GM18498 (cell line): Measurements from ENCODE around the gene OR2T2.
A peak's percentile ranks its signal among the peaks of the same experiment; 100 is the strongest.
"Not testable (repeated sequence)": the region's sequence is repeated elsewhere in the genome, so short reads cannot be mapped to it uniquely, and the experiment has no call there.

Experiments
- ATAC-seq: cut with Tn5 transposase; IDR thresholded peaks from one replicate; pipeline ENCODE4 v1.9.1; 2021; ENCODE audit warnings: mild to moderate bottlenecking, moderate library complexity; ENCODE audit not compliant: unreplicated experiment

The OR2T2 gene

DNA sequence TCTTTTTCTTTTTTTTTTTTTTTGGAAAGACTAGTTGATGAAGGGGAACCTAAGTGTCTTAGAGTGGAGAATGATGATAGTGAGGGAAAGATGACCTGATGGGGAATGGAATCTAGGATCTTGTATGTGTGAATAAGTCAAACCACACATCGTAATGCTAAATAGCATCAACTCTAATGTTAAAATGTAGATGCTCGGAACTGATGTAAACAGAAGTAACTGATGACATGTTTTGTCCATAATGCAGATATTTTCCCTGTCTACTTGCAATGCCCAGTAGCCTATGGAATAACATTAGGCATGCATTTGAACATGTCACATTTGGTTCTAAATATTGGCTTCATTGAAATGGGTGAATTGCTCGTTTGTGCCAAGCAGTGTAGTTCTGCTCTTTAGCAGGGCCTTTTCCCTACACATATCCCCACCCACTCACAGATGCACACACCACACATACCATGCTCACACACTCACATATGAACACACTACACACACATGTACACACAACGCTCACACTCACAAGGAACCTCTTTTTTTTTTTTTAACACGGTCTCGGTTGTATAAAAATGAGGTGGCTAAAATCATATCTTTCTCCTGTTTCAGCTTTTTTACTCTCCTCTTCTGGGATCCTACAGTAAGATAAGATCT lies 4.5 kb downstream of the OR2T2 start:
- ATAC-seq = not testable (repeated sequence)

DNA sequence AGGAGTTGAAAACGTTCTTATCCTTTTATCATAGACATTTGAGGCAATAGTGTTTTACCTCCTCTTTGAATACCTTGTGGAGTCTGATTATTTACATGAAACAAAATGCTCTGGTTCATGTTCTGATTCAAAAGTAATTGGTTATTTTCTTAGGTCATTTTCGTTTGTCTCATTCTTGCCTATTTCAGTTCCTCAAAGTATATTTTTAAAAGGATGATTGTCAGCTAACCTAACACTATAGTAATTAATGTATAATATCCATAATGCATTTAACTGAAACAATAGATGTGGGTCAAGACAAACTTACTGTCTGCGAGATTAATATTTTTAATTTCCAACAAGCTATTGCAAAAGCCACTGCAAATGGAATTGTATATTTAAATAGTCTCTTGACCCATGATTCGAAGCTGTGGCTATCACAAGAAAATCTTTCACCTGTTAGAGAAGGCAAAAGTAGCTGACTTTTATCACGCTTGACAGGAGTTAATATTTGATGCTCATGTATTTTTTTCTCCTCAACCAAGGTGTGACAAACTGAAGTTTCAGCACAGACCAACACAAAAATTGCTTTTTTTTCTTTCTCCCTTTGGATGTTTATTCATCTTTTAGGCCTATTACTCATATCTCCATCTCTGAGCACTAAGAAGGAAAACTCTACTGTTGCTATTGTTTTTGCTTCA lies 5.2 kb downstream of the OR2T2 start:
- ATAC-seq = peak; percentile 61

DNA sequence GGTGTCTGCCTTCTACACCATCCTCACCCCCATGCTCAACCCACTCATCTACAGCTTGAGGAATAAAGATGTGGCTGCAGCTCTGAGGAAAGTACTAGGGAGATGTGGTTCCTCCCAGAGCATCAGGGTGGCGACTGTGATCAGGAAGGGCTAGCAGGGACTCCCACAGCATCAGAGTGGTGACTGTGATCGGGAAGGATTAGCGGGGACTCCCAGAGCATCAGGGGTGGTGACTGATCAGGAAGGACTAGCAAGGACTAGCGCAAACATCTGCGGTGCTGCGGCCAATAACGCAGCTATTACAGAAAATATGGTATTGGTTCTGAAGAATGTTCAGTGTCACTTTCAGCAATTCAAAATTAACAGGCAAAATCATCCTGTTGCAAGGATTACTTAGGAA lies 8.2 kb downstream of the OR2T2 start:
- not testable (repeated sequence) for ATAC-seq

DNA sequence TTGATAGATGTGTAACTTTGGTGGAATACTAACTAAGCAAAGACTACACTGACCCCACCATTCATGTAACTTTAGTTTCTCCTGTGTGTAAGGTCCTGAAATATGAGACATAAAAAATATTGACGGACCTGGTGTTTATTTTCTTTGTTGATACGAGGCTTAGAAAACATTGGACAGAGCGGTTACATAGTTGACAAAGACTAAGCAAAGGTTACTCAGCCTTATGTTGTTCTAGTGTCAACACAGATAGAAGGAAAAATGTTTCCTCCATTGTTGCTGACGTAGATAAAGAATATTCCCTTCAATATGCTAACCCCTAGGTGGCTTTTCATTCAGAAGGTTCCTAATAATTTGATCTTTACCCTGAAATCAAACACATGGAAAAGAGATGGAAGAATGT lies 9.6 kb downstream of the OR2T2 start:
- not testable (repeated sequence) for ATAC-seq

DNA sequence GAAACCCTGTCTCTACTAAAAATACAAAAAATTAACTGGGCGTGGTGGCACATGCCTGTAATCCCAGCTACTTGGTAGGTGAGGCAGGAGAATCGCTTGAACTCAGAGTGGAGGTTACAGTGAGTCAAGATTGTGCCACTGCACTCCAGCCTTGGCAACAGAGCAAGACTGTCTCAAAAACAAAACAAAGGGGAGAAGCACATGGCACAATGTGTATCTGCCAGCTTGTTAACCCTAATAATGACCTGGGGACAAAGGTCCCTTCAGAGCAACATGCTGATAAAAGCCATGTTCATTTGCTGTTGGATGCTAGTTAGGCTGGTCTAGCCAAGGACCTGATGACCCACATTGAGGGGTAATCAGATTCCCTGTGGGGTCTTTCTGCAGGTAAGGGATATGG lies 11.2 kb downstream of the OR2T2 start:
- not testable (repeated sequence) for ATAC-seq

DNA sequence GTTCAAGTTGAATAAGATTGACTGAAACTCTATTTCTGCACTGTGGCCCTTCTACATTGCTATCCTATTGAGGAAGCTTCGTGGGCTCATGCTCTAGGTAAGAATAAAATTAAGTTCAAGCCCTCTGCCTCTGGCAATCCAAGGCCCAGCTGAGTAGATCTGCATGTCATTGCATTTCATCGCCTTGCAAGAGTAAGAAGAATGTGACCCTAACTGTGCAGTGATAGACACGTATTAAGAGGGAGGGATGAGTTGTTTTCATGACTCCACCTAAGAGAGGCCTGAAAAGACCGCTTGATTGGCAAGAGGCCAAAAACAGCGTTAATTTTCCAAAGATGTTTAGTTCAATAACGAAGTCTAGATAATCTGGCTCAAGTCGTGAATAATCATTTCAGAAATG lies 13.7 kb downstream of the OR2T2 start:
- ATAC-seq = not testable (repeated sequence)

DNA sequence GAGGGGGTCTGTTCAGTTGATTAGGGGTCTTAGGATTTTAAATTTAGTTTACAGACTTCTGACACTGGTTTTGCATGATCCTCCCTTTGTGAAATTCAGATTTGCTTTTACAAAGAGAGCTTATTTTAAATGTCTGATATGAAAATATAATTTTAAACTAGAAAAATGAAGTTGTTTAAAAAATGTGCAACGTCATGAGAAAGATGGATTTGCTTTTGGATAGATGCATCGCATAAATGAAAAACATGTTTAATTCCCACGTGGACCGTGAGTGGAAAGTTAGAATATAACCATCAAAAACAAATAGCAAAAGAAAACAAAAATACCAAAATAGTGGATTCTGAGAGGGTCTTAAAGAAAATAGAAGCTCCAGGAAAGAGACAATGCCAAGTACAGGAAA lies 25.7 kb downstream of the OR2T2 start:
- no peak for ATAC-seq

DNA sequence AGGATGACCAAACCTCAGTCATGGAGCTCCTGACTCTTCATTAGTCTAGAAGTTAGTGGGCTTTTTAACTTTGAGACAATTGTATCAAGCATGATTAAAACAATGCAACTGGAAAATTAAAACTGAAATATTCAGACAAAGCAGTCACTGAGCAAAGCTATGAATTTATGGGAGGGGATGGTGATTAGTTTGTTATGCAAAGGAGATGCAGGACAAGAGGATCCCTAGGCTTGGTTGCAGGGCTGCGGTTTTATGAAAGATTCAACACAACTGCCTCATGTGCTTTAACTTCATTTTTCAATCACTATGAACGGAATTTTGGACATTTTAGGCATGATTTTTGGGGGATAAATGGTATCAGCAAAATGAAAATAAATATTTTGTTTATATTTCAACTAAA lies 26.7 kb downstream of the OR2T2 start:
- not testable (repeated sequence) for ATAC-seq

DNA sequence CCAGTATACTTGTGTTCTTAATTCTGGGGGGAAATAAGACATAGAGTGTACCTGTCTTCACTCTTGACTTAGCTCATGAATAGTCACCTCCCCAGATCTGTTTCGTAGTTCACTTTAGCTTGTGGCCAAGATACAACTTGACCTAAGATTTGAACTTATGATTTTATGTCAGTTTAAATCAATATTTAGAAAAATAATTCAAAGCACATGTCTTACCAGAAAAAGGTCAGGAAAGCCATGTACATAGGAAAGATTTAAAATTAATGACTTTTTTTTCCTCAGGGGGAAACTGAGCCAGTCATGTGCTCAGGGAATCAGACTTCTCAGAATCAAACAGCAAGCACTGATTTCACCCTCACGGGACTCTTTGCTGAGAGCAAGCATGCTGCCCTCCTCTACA lies 27.6 kb downstream of the OR2T2 start, which contains the start of gene OR2T3:
Gene OR2T3 (plus strand): TSS at position 301 of the 400 bp plus-strand sequence. CDS start 0 bp downstream, at position 301.
- ATAC-seq = not testable (repeated sequence)

DNA sequence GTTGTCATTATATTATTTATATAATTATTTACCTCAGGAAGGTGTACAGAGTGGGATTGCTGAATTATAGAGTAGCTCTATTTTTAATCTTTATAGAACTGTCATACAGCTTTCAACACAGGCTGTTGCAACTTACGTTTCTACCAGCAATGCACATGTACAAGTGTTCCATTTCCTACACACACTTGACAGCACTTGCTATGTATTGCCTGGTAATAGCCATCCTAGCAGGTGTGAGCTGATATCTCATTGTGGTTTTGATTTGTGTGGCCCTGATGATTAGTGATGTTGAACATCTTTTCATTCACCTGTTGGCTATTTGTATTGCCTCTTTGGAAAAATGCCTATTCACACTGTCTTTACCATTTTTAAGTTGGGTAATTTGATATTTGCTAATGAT lies 30.2 kb downstream of the OR2T2 start:
- ATAC-seq = peak; percentile 62

DNA sequence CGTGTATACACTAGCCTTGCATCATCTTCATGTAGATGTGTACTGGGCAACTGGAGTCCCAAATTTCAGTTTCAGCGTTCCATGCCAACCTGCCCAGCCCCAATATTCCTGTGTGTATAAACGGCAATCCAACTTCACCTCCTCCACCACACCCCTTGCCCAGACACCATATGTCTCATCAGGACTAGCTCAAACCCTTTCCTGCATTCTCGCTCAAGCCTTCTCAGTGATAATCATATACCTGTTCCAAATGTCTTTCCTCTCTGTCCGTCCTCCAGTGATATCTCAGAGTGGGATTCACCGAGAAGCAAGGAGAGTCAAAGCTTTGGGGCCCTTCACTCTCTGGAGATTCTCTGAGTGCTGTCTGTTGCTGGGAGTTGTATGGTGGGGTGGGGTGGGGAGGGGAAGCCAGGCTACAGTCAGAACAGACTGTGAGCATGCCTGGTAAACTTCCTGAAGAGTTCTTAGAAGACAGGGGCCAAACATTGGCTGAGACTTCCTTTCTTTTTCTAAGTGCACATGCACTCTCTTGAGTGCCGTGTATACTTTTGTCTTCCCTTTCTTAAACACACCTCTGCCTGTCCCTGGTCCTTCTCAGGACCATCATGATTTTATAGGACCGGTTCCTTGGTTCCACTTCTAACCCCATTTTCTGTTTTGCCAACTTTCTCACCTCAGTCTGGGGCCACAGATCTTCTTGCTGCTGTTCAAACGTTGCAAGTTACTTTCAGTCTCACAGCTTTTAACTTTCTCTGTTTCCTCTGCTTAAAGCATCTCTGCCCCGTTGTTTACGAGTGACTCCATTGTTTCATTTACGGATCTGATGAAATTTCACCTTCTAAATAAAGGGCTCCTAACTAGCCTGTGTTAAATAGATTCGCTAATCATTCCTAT lies 36.5 kb downstream of the OR2T2 start:
- peak; percentile 95 for ATAC-seq

DNA sequence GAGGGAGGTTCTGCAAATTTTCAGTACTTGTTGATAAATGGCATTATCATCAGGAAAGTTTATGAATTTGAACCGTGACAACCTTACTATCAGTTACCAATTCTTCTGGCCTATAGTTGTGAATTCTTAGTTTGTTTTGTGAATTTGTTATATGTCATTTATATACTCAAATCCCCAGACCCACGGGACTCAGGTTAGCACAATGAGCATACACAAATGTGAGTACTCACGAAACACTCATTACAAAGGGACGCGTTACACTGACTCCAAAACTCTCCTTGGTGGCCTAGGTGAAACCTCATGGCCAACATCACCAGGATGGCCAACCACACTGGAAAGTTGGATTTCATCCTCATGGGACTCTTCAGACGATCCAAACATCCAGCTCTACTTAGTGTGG lies 42.9 kb downstream of the OR2T2 start, which contains the start of gene OR2T5:
Gene OR2T5 (plus strand): TSS at position 301 of the 400 bp plus-strand sequence. CDS start 0 bp downstream, at position 301.
- not testable (repeated sequence) for ATAC-seq

DNA sequence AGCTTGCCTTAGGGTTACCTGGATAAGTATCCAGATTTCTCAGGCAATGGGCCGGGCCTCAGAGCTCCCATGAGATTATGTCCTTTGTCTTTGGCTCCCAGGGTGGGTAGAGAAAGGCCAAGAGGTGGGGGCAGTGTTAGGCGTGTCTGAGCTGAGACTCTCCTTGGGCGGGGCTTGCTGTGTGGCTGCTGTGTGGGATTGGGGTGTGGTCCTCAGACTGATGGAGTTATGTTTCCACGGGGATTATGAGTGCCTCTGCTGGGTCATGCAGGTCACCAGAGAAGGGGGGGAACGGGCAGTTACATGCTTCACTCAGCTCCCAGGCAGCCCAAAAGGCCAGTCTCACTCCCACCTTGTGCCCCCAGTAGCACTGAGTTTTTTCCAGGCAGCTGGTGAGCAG lies 51.2 kb downstream of the OR2T2 start:
- not testable (repeated sequence) for ATAC-seq

DNA sequence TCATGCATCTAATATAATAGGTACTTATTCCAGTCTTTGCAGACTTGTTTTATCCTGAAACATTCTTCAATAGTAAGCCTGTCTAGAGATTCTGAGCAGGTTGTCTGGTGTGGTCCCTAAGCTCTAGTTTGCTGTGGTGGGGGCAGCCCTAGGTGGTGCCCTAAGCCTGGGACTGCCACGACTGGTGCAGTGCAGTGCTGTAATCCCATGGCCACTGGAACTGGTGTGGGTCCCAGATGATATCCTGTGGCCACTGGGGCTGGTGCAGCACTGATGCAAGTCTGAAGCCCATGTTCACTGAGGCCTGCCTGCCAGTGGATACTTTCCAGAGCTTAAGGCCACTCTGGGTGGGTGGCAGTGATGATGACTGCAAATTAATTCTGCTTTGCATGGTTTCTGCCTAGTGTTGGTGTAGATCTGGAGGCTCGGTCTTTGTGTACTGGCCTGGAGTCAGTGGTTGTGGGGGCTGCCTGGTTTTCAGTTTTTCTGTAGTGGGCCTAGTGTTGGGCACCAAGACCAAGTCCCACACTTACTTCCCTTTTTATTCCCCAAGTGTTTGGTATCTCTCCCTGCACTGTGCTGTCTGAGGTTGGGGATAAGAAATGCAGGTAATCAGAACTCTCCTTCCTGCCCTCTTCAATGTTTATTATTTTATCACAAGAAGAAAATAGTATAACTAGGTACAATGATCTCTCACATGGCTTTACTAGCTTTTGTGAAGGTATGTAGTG lies 55.0 kb downstream of the OR2T2 start:
- ATAC-seq = not testable (repeated sequence)
